CD8-positive, alpha-beta memory T cell (primary cell): Measurements from ENCODE around the gene LRRC8B. TPM values are rescaled to one million over a fixed set of nuclear protein-coding genes. Genes with fewer than 3 reads are reported as not detected.

Experiments
- CTCF ChIA-PET: fragments of 350-600 bp; sonication (Branson Sonifier 250); formaldehyde crosslinking; loops from one replicate; lab custom pipeline; 2021; ENCODE audit warnings: antibody characterized with exemption; lab: Charles Lee
- POLR2A ChIA-PET: fragments of 350-600 bp; sonication (Branson Sonifier 250); formaldehyde crosslinking; loops from one replicate; lab custom pipeline; 2021; ENCODE audit warnings: antibody characterized with exemption; lab: Charles Lee
- DNase-seq, 5 donors: peaks; one replicate each; pipeline versions ENCODE4 v3.0.0 to v3.0.0-alpha.2; 2020 to 2022; ENCODE audit warnings: mixed read lengths in 1 of 5
- H3K27ac ChIP-seq: one replicate; pipeline ENCODE4 v1.7.0; 2013; ENCODE audit warnings: low read depth, mild to moderate bottlenecking, low read length, moderate library complexity
- H3K27me3 ChIP-seq: 2 replicates; pipeline ENCODE4 v1.7.0; 2013; ENCODE audit warnings: low read length, mild to moderate bottlenecking; ENCODE audit not compliant: insufficient read depth, poor library complexity, severe bottlenecking
- H3K36me3 ChIP-seq: 2 replicates; pipeline ENCODE4 v1.7.0; 2013; ENCODE audit warnings: mild to moderate bottlenecking, low read length, moderate library complexity; ENCODE audit not compliant: insufficient read depth
- H3K4me1 ChIP-seq: 2 replicates; pipeline ENCODE4 v1.7.0; 2013; ENCODE audit warnings: mild to moderate bottlenecking, low read length, moderate library complexity; ENCODE audit not compliant: insufficient read depth
- H3K4me3 ChIP-seq: 2 replicates; pipeline ENCODE4 v1.7.0; 2013; ENCODE audit warnings: mild to moderate bottlenecking, low read length
- H3K9me3 ChIP-seq: 2 replicates; pipeline ENCODE4 v1.7.0; 2013; ENCODE audit warnings: mild to moderate bottlenecking, low read length
- H3K27ac Mint-ChIP-seq, 8 donors: one replicate each; pipeline ENCODE4 v1.8.0; 2020 to 2021; ENCODE audit warnings: mixed read lengths in 8 of 8, mild to moderate bottlenecking in 6 of 8, inconsistent platforms in 3 of 8, moderate library complexity in 3 of 8
- H3K27me3 Mint-ChIP-seq, 2 donors: one replicate each; pipeline ENCODE4 v1.8.0; 2020 to 2021; ENCODE audit warnings: mixed read lengths in 2 of 2, mild to moderate bottlenecking in 1 of 2, moderate library complexity in 1 of 2
- H3K36me3 Mint-ChIP-seq, 3 donors: one replicate each; pipeline ENCODE4 v1.8.0; 2020 to 2021; ENCODE audit warnings: mixed read lengths in 3 of 3, inconsistent platforms in 1 of 3, mild to moderate bottlenecking in 1 of 3
- H3K4me1 Mint-ChIP-seq, 3 donors: one replicate each; pipeline ENCODE4 v1.8.0; 2020 to 2021; ENCODE audit warnings: mixed read lengths in 3 of 3, inconsistent platforms in 1 of 3, mild to moderate bottlenecking in 1 of 3
- H3K4me3 Mint-ChIP-seq, 7 donors: one replicate each; pipeline ENCODE4 v1.8.0; 2020 to 2021; ENCODE audit warnings: mixed read lengths in 7 of 7, mild to moderate bottlenecking in 6 of 7, moderate library complexity in 4 of 7, inconsistent platforms in 2 of 7
- H3K9me3 Mint-ChIP-seq, 5 donors: one replicate each; pipeline ENCODE4 v1.8.0; 2020 to 2022; ENCODE audit warnings: mixed read lengths in 5 of 5, mild to moderate bottlenecking in 3 of 5, moderate library complexity in 2 of 5, inconsistent platforms in 1 of 5
- polyA plus RNA-seq: library from polyadenylated mRNA; unstranded; fragments of 300-500 nt; fragmentation: Illumina TruSeq; gene quantifications from one replicate; pipeline ENCODE4 v1.2.3, GENCODE V29; 2021
- total RNA-seq, 2 experiments: library from RNA; stranded (reverse); gene quantifications; one replicate each; pipeline ENCODE4 v1.2.3, GENCODE V29; 2021

The LRRC8B gene
- total and polyA plus RNA-seq, 3 experiments from 2014 or later = 16.3 to 39.5 (median 36.9) TPM

- Mint-ChIP-seq H3K4me3 (peak overlapping the region in 5 of 7 donors; percentile 11 to 76 (median 20)), H3K36me3 (peaks cover 12 to 37% (median 21%) of the 10 kb centered on the region in 3 donors), H3K9me3 (peaks cover 8 to 23% (median 14%) of the 10 kb centered on the region in 5 donors), H3K4me1 (peaks cover 69 to 87% (median 79%) of the 10 kb centered on the region in 3 donors), H3K27ac (peak overlapping the region in 7 of 8 donors; percentile 17 to 66 (median 38)), H3K27me3 (no peaks in the 10 kb centered on the region)
- ChIA-PET POLR2A (interaction anchor here (1.2 kb wide), 1 partner anchor 120 kb away, joined by 3 read pairs; no protein-coding TSS in a partner anchor), CTCF (interaction anchor here (1.7 kb wide), 1 partner anchor 121 kb away, joined by 7 read pairs; no protein-coding TSS in a partner anchor)
- no peak for DNase-seq
- Histone ChIP-seq H3K4me1 (peaks cover 63% of the 10 kb centered on the region), H3K9me3 (no peaks in the 10 kb centered on the region), H3K27ac (no peak overlapping the region), H3K36me3 (no peaks in the 10 kb centered on the region), H3K4me3 (no peak overlapping the region), H3K27me3 (no peaks in the 10 kb centered on the region)
These were observed 117.2 kb downstream of the LRRC8B start for GRCh38 chr1:89641781-89642180.

- ChIA-PET POLR2A (no interaction called here), CTCF (interaction anchor here (1.0 to 1.7 kb wide), 4 partner anchors 10 to 119 kb away, joined by 3 to 5 read pairs (median 3); no protein-coding TSS in a partner anchor)
- Histone ChIP-seq H3K36me3 (no peaks in the 10 kb centered on the region), H3K4me1 (peaks cover 47% of the 10 kb centered on the region), H3K27me3 (no peaks in the 10 kb centered on the region), H3K9me3 (no peaks in the 10 kb centered on the region), H3K27ac (no peak overlapping the region), H3K4me3 (no peak overlapping the region)
- no peaks in the 10 kb centered on the region for H3K27me3 Mint-ChIP-seq
- H3K36me3 Mint-ChIP-seq = peaks cover 12 to 39% (median 26%) of the 10 kb centered on the region in 3 donors
- H3K4me1 Mint-ChIP-seq = peaks cover 62 to 83% (median 72%) of the 10 kb centered on the region in 3 donors
- DNase-seq = no peak
- H3K4me3 Mint-ChIP-seq = peak overlapping the region in 1 of 7 donors; percentile 44
- H3K9me3 Mint-ChIP-seq = peaks cover 8 to 29% (median 19%) of the 10 kb centered on the region in 5 donors
- H3K27ac Mint-ChIP-seq = peak overlapping the region in 3 of 8 donors; percentile 57 to 81 (median 58)
These were observed 118.9 kb downstream of the LRRC8B start for GRCh38 chr1:89643577-89643976.

- no peaks in the 10 kb centered on the region for H3K36me3 ChIP-seq
- H3K9me3 ChIP-seq = no peaks in the 10 kb centered on the region
- Mint-ChIP-seq H3K27ac (peak overlapping the region in 6 of 8 donors; percentile 17 to 80 (median 40)), H3K27me3 (no peaks in the 10 kb centered on the region), H3K9me3 (peaks cover 8 to 29% (median 19%) of the 10 kb centered on the region in 5 donors), H3K4me1 (peaks cover 62 to 85% (median 74%) of the 10 kb centered on the region in 3 donors), H3K36me3 (peaks cover 12 to 40% (median 26%) of the 10 kb centered on the region in 3 donors), H3K4me3 (peak overlapping the region in 1 of 7 donors; percentile 11)
- ChIA-PET CTCF (interaction anchor here (1.7 to 1.8 kb wide), 2 partner anchors 12 to 119 kb away, joined by 5 read pairs; no protein-coding TSS in a partner anchor), POLR2A (no interaction called here)
- H3K4me3 ChIP-seq = no peak overlapping the region
- no peak overlapping the region for H3K27ac ChIP-seq
- no peak for DNase-seq
- peaks cover 50% of the 10 kb centered on the region for H3K4me1 ChIP-seq
- H3K27me3 ChIP-seq = no peaks in the 10 kb centered on the region
These were observed 119.6 kb downstream of the LRRC8B start for GRCh38 chr1:89644119-89644814.

- peaks cover 8 to 29% (median 19%) of the 10 kb centered on the region in 5 donors for H3K9me3 Mint-ChIP-seq
- Histone ChIP-seq H3K27me3 (no peaks in the 10 kb centered on the region), H3K27ac (no peak overlapping the region), H3K4me3 (no peak overlapping the region), H3K36me3 (no peaks in the 10 kb centered on the region), H3K4me1 (peaks cover 47% of the 10 kb centered on the region), H3K9me3 (no peaks in the 10 kb centered on the region)
- ChIA-PET CTCF (interaction anchor here (1.0 to 1.6 kb wide), 2 partner anchors 13 to 117 kb away, joined by 3 to 5 read pairs; partner anchors contain the start of gene LRRC8C), POLR2A (interaction anchor here (0.7 kb wide), 1 partner anchor 11 kb away, joined by 3 read pairs; no protein-coding TSS in a partner anchor)
- H3K4me3 Mint-ChIP-seq = peak overlapping the region in 1 of 7 donors; percentile 69
- peaks cover 60 to 85% (median 72%) of the 10 kb centered on the region in 3 donors for H3K4me1 Mint-ChIP-seq
- H3K36me3 Mint-ChIP-seq = peaks cover 12 to 40% (median 26%) of the 10 kb centered on the region in 3 donors
- no peaks in the 10 kb centered on the region for H3K27me3 Mint-ChIP-seq
- DNase-seq = no peak
- H3K27ac Mint-ChIP-seq = peak overlapping the region in 3 of 8 donors; percentile 47 to 63 (median 61)
These were observed 121.6 kb downstream of the LRRC8B start for GRCh38 chr1:89646259-89646658.

Other genes with a start within 250 kb of the LRRC8B start
- gene GBP6, start 160.8 kb upstream of the LRRC8B start, total RNA-seq = under 1 TPM; 0.13 to 0.22 TPM
- 0.63 TPM for gene GBP6, start 160.8 kb upstream of the LRRC8B start, polyA plus RNA-seq
- gene LRRC8C, start 108.3 kb downstream of the LRRC8B start, total RNA-seq = 10 to 100 TPM; 61.4 to 63.5 TPM
- gene LRRC8C, start 108.3 kb downstream of the LRRC8B start, polyA plus RNA-seq = 19.7 TPM